Renal cortical epithelial cell (primary cell): ENCODE results near the gene CCDC160. TPM values are rescaled to one million over a fixed set of nuclear protein-coding genes. Genes with fewer than 3 reads are reported as not detected.
"Not testable (repeated sequence)": the region's sequence is repeated elsewhere in the genome, so short reads cannot be mapped to it uniquely, and the experiment has no call there.

Source experiments
- DNase-seq: peaks from one replicate; pipeline ENCODE4 v3.0.0-alpha.2; 2011; ENCODE audit warnings: low read depth
- total RNA-seq: library from RNA; depleted of rRNA; stranded (reverse); fragments of >200 nt; gene quantifications from 2 replicates; pipeline ENCODE4 v1.2.3, GENCODE V29; 2014

CCDC160 gene
- total RNA-seq: 3.0 TPM in 1 of 2 replicates, not detected in the other

GRCh38 chrX:134236626-134237614, at the start of gene CCDC160:
TSS of gene CCDC160 (plus strand) at chrX:134237182. CDS start at chrX:134244801, 7,619 bp downstream.
- DNase-seq: no peak

DNA sequence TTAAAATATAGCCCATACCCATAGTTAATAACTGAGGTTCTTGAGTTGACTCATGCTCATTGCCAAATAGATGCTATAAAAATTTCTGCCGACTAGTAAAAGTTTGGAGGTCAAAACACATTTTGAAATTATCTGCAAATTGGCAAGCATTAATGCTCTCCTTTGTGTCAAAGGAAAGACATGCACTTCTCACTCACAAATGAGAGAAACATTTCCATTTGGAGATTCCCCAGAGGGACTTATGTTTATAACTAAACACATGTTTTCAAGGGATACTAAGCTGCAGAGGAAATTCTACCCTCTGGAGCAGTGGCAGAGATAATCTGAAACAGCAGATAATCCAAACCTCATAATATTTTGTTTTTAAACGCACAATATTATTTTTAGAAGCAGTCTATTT, 45.7 kb upstream of the CCDC160 start:
- no peak for DNase-seq

GRCh38 chrX:134194915-134195314, 42.1 kb upstream of the CCDC160 start:
- no peak for DNase-seq

- DNase-seq: no peak
These were observed 34.4 kb upstream of the CCDC160 start for GRCh38 chrX:134202561-134202960.

- no peak for DNase-seq
These were observed 30.8 kb upstream of the CCDC160 start for GRCh38 chrX:134206221-134206620.

GRCh38 chrX:134210465-134210864, 26.5 kb upstream of the CCDC160 start:
- DNase-seq: no peak

DNA sequence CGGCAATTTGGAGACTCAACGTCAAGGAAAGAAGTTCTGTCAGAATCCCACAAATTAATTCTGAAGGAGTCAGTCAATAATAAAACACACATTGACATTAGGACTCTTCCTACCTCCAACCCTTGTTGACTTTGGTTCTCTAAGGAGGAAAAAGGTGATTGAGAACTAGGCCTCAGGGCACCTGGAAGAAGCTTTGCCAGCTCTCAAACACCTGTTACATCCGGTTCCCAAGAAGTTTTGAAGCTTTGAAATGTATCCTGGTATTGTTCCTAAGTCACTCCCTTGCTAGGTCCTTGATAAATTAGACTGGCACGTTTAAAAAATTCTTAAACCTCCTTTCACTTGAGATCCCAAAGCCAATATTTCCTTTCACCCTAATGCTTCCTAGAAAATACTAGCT, 1.7 kb upstream of the CCDC160 start:
- no peak for DNase-seq

GRCh38 chrX:134238144-134238543, 1.2 kb downstream of the CCDC160 start:
- not testable (repeated sequence) for DNase-seq

DNA sequence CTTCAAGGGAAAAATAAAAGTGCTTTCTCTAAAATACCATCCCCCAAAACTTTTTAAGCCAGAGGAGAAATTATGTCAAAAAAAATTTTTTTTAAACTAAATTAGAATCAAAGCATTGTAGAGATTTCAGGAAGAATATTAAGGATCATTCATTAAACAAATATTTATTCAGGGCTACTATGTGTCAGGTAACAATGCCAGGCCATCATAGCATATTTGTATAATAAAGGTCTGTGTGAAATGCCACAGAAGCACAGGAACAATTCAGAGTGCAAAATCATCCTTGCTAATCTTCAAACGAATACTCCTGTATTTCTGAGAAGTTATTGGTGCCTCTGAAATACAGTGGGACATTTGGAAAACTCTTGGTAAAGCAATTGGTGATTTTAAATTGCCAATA, 2.0 kb downstream of the CCDC160 start:
- no peak for DNase-seq

DNA sequence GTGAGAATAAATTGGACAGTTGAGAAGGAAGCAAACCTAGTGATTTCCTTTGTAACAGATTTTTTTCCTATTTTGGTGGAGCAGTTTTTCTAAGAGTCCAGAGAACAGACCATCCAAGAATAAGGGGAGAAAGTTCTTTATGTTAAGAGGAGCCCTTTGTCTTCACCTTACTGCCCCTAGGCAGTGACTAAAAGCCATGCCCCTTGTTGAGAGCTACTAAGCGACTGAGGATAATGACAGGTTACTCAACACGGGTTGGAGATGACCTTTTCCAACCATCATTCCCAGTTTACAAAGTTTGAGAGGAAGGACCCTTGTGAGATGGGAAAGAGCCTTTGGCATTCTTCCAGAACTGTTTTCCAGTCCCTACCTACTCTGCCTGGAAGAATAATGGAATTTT, 3.2 kb downstream of the CCDC160 start:
- DNase-seq: no peak

DNA sequence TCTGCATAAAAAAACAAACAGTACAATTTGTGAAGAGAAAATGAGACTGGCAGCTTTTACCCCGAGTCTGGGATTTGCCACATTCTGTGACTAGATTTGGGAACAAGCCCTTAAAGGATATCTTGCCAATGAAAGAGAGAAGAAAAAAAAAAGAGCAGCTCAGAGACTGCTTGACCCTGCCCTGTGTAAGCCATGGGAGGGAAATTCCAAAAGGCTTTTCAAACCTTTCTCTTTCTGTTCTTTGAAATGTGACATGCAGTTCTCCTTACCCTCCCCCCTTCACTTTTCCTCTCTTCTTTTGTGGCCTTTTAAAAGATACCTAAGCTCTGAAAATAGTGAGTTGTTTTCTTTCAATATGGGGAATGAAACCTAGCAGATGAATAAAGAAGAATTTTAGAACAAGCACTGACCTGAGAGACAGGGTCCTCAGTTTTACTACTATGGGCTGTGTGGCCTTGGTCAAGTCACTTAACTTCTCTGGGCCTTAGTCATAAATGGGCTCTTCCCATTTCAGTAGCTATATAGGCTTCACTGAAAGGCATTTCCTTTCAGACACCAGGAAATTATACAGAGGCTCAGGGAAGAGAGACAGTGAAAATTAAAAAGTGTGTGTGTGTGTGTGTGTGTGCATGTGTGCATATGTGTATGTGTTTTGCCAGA, 5.1 kb downstream of the CCDC160 start:
- no peak for DNase-seq

- DNase-seq: peak; percentile 62
These were observed 7.1 kb downstream of the CCDC160 start for GRCh38 chrX:134244043-134244442.

- DNase-seq: no peak
These were observed 9.3 kb downstream of the CCDC160 start for GRCh38 chrX:134246282-134246681.

DNA sequence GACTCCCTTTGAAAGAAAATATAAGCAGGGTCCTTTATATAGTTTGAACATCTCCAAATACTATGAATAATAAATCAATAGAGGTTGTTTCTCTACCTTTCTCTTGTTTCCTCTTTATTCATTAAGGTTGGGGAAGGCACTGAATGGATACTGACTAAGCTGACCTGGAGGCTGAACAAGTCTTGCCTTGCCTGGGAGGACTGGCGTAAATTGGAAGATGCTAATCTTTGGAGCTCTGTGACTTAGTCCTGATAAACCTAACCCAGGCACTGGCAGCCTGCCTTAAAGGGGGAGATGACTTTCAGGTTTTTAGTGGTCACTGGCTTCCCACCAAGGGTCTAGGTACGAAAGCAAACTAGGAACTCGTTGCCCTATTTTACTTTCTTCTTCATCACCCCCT, 10.5 kb downstream of the CCDC160 start:
- no peak for DNase-seq

DNA sequence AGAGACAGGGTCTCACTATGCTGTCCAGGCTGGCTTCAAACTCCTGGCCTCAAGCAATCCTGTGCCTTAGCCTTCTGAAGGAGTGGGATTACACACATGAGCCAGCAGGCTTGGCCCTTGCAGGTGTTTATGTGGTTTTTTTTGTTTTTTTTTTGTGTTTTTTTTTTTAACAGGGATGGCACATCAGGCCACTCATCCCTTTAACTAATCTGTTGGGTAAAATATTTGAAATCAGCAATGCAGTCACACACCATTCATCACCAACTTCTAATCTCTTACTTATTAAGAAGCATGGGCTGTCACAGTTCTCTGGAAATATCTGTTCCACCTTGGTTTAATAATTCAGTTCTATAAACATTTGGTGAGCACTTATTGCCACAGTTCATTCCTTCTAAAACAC, 12.3 kb downstream of the CCDC160 start:
- DNase-seq: peak; percentile 30

DNA sequence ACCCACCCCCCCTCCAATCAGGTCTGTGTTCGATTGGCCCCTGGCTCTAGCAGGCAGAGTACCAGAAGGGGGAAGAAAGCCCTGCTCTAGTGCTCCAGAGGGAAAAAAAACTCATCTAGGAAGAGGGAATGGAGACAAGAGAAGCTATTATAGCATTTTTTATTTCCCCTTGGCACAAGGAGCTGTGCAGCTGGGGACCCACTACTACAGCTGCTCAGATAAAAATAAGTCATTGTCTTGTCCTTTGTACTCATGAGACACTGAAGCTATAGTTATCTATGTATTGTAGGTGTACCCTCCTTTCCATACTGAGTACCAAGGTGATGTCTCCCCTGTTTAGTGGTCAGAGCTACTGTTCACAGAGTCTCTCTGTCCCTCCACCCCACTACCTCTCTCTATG, 14.3 kb downstream of the CCDC160 start:
- DNase-seq: no peak

GRCh38 chrX:134254511-134254910, 17.5 kb downstream of the CCDC160 start:
- DNase-seq: no peak

GRCh38 chrX:134255555-134255954, 18.6 kb downstream of the CCDC160 start:
- DNase-seq: no peak

GRCh38 chrX:134256684-134257083, 19.7 kb downstream of the CCDC160 start:
- no peak for DNase-seq

GRCh38 chrX:134258202-134258601, 21.2 kb downstream of the CCDC160 start:
- no peak for DNase-seq

DNA sequence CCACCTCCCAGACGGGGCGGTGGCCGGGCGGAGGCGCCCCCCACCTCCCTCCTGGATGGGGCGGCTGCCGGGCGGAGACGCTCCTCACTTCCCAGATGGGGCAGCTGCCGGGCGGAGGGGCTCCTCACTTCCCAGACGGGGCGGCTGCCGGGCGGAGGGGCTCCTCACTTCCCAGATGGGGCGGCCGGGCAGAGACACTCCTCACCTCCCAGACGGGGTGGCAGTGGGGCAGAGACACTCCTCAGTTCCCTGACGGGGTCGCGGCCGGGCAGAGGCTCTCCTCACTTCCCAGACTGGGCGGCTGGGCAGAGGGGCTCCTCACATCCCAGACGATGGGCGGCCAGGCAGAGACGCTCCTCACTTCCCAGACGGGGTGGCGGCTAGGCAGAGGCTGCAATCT, 49.0 kb downstream of the CCDC160 start:
- not testable (repeated sequence) for DNase-seq

GRCh38 chrX:134287346-134287745, 50.4 kb downstream of the CCDC160 start:
- no peak for DNase-seq

GRCh38 chrX:134294548-134294947, 57.6 kb downstream of the CCDC160 start:
- peak; percentile 1 for DNase-seq
